Hematopoietic multipotent progenitor cell treated with erythropoietin and hydrocortisone succinate and interleukin-3 and kit ligand, for 8 days (in vitro differentiated cells): Measurements from ENCODE around the gene COL5A2.

ENCODE experiments used
- DNase-seq: peaks from one replicate; pipeline ENCODE4 v3.0.0-alpha.2; 2015

COL5A2 gene

GRCh38 chr2:189178726-189179569, 613 bp downstream of the COL5A2 start:
- DNase-seq, result no peak

GRCh38 chr2:189178054-189178453, 1.5 kb downstream of the COL5A2 start:
- DNase-seq, result no peak

- DNase-seq, result no peak
Observed at GRCh38 chr2:189177251-189177840, 2.2 kb downstream of the COL5A2 start.

- no peak for DNase-seq
Observed at GRCh38 chr2:189176516-189176915, 3.0 kb downstream of the COL5A2 start.

GRCh38 chr2:189175869-189176433, 3.6 kb downstream of the COL5A2 start:
- DNase-seq, result no peak

GRCh38 chr2:189171956-189172609, 7.5 kb downstream of the COL5A2 start:
- DNase-seq, result no peak

GRCh38 chr2:189168856-189169499, 10.6 kb downstream of the COL5A2 start:
- no peak for DNase-seq

- DNase-seq, result no peak
Observed at GRCh38 chr2:189165656-189166380, 13.7 kb downstream of the COL5A2 start.

- no peak for DNase-seq
Observed at GRCh38 chr2:189164746-189165145, 14.8 kb downstream of the COL5A2 start.

- DNase-seq, result no peak
Observed at GRCh38 chr2:189163889-189164288, 15.7 kb downstream of the COL5A2 start.

GRCh38 chr2:189162566-189162965, 17.0 kb downstream of the COL5A2 start:
- DNase-seq, result no peak

- DNase-seq, result no peak
Observed at GRCh38 chr2:189161894-189162293, 17.7 kb downstream of the COL5A2 start.

- DNase-seq, result no peak
Observed at GRCh38 chr2:189159717-189160116, 19.8 kb downstream of the COL5A2 start.

GRCh38 chr2:189159273-189159672, 20.3 kb downstream of the COL5A2 start:
- no peak for DNase-seq

GRCh38 chr2:189157939-189158338, 21.6 kb downstream of the COL5A2 start:
- DNase-seq, result no peak

GRCh38 chr2:189157456-189157855, 22.1 kb downstream of the COL5A2 start:
- no peak for DNase-seq

GRCh38 chr2:189155795-189156194, 23.8 kb downstream of the COL5A2 start:
- DNase-seq, result no peak

GRCh38 chr2:189153619-189154018, 25.9 kb downstream of the COL5A2 start:
- DNase-seq, result no peak

- no peak for DNase-seq
Observed at GRCh38 chr2:189152483-189152882, 27.1 kb downstream of the COL5A2 start.

- DNase-seq, result no peak
Observed at GRCh38 chr2:189151906-189152305, 27.7 kb downstream of the COL5A2 start.

GRCh38 chr2:189150033-189150432, 29.5 kb downstream of the COL5A2 start:
- no peak for DNase-seq

- DNase-seq, result no peak
Observed at GRCh38 chr2:189147989-189148388, 31.6 kb downstream of the COL5A2 start.
